Coronary artery (tissue), 2 donors: ENCODE measurements around the gene ACAD11.
"Not testable (repeated sequence)": the region's sequence is repeated elsewhere in the genome, so short reads cannot be mapped to it uniquely, and the experiment has no call there.

Source experiments
- DNase-seq: peaks from one replicate; pipeline ENCODE4 v3.0.0-alpha.2; 2017; ENCODE audit warnings: low spot score
- H3K27ac ChIP-seq, 2 donors: fragments of 200-600 bp; sonication (generic); one replicate each; pipeline ENCODE4 v1.5.1; 2016 to 2019
- H3K4me3 ChIP-seq: fragments of 200-600 bp; sonication (generic); 2 replicates; pipeline ENCODE4 v1.5.1; 2016; ENCODE audit warnings: mild to moderate bottlenecking, moderate library complexity
- CTCF ChIP-seq: fragments of 200-600 bp; sonication (generic); IDR thresholded peaks from one replicate; pipeline ENCODE4 v1.5.1; 2019; ENCODE audit warnings: antibody characterized with exemption

Gene ACAD11

GRCh38 chr3:132654190-132654589, 5.4 kb downstream of the ACAD11 start:
- Histone ChIP-seq H3K27ac (no peak overlapping the region), H3K4me3 (no peak overlapping the region)
- no peak for DNase-seq
- TF ChIP-seq CTCF = no peak

- no peak overlapping the region for H3K4me3 ChIP-seq
- no peak for DNase-seq
- no peak overlapping the region for H3K27ac ChIP-seq
- no peak for TF ChIP-seq CTCF
Observed at GRCh38 chr3:132652640-132653270, 6.9 kb downstream of the ACAD11 start.

DNA sequence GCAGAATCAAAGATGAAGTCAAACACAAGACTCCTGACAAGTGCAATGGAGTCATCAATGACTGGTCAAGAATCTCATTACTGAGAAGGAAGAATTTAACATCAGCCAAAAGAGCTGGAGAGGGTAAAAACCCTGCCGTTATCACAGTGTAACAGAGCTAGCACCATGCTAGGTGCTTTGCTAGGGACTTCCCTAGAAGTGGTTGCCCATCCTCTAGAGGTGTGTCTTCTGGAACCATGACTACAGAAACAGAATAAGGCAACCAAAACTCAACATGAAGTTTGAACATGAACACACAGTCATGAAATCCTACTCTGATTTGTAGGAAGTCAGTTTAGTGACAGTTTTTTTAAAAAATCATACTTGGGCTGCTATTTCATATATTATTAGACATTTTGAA, 9.5 kb downstream of the ACAD11 start:
- H3K27ac ChIP-seq = no peak overlapping the region
- no peak for TF ChIP-seq CTCF
- no peak overlapping the region for H3K4me3 ChIP-seq
- no peak for DNase-seq

DNA sequence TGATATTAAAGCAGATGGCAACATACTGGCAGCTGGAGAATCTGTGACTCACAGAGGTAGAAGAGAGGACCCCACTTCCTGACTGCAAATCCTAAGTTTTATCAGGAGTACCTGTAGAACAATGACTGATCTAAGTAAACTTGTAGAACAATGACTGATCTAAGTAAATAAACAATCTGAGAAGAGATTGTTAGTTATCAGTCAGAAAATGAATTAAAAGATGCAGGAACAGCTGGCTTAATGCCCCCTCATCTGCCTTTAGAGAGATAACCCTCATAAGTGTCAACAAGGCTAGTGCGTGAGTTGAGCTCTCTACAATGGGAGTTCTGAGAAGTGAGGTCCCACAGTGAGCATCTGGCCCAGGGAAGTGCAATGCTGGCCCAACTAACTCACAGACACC, 14.6 kb downstream of the ACAD11 start:
- no peak for TF ChIP-seq CTCF
- no peak for DNase-seq
- Histone ChIP-seq H3K27ac (no peak overlapping the region), H3K4me3 (no peak overlapping the region)

DNA sequence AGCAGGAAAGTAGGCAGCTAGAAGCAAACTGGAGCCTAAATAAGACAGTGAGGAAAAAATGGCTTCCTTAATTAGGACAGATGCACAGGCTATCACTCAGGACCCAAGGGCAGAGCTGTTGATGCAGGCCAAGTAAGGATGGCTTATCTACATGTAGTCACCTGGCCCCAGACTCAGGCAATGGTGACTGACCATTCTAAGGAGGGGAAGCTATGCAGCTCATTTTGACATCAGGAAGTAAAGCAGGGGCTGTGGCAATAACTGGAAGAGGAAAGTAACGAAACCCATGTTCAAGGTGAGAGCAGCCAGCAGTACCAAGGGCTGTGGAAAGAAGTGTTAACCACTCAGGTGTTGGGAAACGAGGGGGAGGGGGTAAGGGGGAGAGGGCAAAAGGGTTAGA, 16.2 kb downstream of the ACAD11 start:
- Histone ChIP-seq H3K4me3 (no peak overlapping the region), H3K27ac (no peak overlapping the region)
- no peak for DNase-seq
- no peak for TF ChIP-seq CTCF

GRCh38 chr3:132642539-132642847, 17.1 kb downstream of the ACAD11 start:
- no peak overlapping the region for H3K27ac ChIP-seq
- no peak overlapping the region for H3K4me3 ChIP-seq
- no peak for TF ChIP-seq CTCF

DNA sequence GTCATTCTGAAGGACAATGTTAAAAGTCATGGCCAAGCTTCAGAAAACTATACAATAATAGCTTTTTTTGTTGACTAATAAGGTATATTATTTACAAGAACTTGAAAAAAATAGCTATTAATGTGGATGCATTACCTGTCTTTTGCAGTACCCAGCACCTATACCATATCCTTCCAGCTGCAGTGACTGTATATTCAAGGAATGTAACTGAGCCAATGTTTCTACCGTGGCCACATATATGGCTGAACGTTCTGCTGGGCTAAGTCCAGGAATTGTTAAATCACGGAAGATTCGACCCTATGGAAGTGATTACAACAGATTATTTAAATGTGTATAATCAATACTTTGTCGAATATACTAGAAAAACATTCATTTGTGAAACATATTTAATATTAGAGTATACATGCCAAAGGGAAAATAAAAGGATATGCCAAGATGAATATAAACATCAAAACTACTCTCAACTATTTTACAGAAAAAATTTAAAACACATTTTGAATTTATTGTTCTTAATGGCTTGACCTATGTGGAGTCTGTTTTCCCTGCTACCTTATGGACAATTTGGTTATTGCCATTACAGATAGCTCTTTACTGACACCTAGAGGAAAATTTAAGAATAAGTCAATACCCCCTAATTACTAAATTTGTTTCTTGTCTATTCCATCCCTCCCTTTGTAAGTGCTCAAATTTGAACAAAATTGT, 17.6 kb downstream of the ACAD11 start:
- peak; percentile 71 for TF ChIP-seq CTCF
- no peak overlapping the region for H3K27ac ChIP-seq
- no peak overlapping the region for H3K4me3 ChIP-seq
- DNase-seq = no peak

More at GRCh38 chr3:132642539-132642847, 17.1 kb downstream of the ACAD11 start:
- no peak for DNase-seq

- H3K27ac ChIP-seq, H3K4me3 ChIP-seq, DNase-seq: not testable (repeated sequence)
Observed at GRCh38 chr3:132641427-132641826, 18.2 kb downstream of the ACAD11 start.
